Measurements from ENCODE around the gene KCNMB2. TPM values are rescaled to one million over a fixed set of nuclear protein-coding genes. Genes with fewer than 3 reads are reported as not detected.

Gene KCNMB2
- total and polyA plus RNA-seq, 5 donors from 2014 or later, result not detected

GRCh38 chr3:178752843-178753242 is 216.6 kb downstream of the KCNMB2 start:
- Histone ChIP-seq H3K27me3 (ENCODE audit: control insufficient read depth, insufficient read depth, low read length) (no peaks in the 10 kb centered on the region), H3K27ac (ENCODE audit: insufficient read depth, low read length, poor library complexity, severe bottlenecking) (no peak overlapping the region), H3K36me3 (ENCODE audit: control insufficient read depth, insufficient read depth, low read length) (no peaks in the 10 kb centered on the region), H3K4me1 (ENCODE audit: control insufficient read depth, insufficient read depth, low read length, poor library complexity, severe bottlenecking) (no peaks in the 10 kb centered on the region), H3K4me3 (ENCODE audit: low read depth, low read length) (no peak overlapping the region), H3K9me3 (ENCODE audit: control insufficient read depth in 2 of 2, low read length in 2 of 2) (peaks cover 0 to 1% of the 10 kb centered on the region in 2 experiments)
- Mint-ChIP-seq H3K4me1 (no peaks in the 10 kb centered on the region), H3K27me3 (no peaks in the 10 kb centered on the region), H3K9me3 (no peaks in the 10 kb centered on the region), H3K4me3 (no peak overlapping the region), H3K36me3 (no peaks in the 10 kb centered on the region), H3K27ac (no peak overlapping the region)
- DNase-seq, result no peak
- ATAC-seq (ENCODE audit: low read depth in 2 of 2), result no peak

- Mint-ChIP-seq H3K27me3 (no peaks in the 10 kb centered on the region), H3K4me3 (no peak overlapping the region), H3K27ac (no peak overlapping the region), H3K36me3 (no peaks in the 10 kb centered on the region), H3K4me1 (no peaks in the 10 kb centered on the region), H3K9me3 (no peaks in the 10 kb centered on the region)
- no peak for DNase-seq
- Histone ChIP-seq H3K9me3 (ENCODE audit: control insufficient read depth in 2 of 2, low read length in 2 of 2) (peaks cover 0 to 1% of the 10 kb centered on the region in 2 experiments), H3K27me3 (ENCODE audit: control insufficient read depth, insufficient read depth, low read length) (no peaks in the 10 kb centered on the region), H3K36me3 (ENCODE audit: control insufficient read depth, insufficient read depth, low read length) (no peaks in the 10 kb centered on the region), H3K4me1 (ENCODE audit: control insufficient read depth, insufficient read depth, low read length, poor library complexity, severe bottlenecking) (no peaks in the 10 kb centered on the region), H3K27ac (ENCODE audit: insufficient read depth, low read length, poor library complexity, severe bottlenecking) (no peak overlapping the region), H3K4me3 (ENCODE audit: low read depth, low read length) (no peak overlapping the region)
- ATAC-seq (ENCODE audit: low read depth in 2 of 2), result no peak
These were observed 218.7 kb downstream of the KCNMB2 start for GRCh38 chr3:178754852-178755510.

DNA sequence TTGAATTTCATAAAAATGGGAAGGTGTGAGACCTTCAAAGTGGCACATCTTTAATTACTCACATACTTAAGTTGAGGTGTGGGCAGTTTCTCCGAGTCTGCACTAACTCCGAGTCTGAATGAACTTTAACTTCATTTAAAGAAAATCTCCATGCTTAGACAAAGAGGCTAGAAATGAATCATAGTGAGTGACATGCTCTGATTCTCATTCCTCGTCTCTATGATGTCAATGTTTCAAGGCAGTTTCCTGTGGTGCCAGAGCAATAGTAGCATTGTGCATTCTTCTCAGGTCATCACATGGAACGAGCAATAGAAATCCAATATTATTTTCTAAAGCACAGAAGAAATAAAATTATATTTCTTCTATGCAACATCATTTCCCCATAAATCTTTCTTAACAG is 224.8 kb downstream of the KCNMB2 start:
- Mint-ChIP-seq H3K4me1 (no peaks in the 10 kb centered on the region), H3K36me3 (no peaks in the 10 kb centered on the region), H3K9me3 (peaks cover 0 to 3% (median 0%) of the 10 kb centered on the region in 7 donors), H3K27ac (no peak overlapping the region), H3K27me3 (no peaks in the 10 kb centered on the region), H3K4me3 (no peak overlapping the region)
- no peak for ATAC-seq (ENCODE audit: low read depth in 2 of 2)
- Histone ChIP-seq H3K27ac (ENCODE audit: insufficient read depth, low read length, poor library complexity, severe bottlenecking) (no peak overlapping the region), H3K27me3 (ENCODE audit: control insufficient read depth, insufficient read depth, low read length) (no peaks in the 10 kb centered on the region), H3K4me1 (ENCODE audit: control insufficient read depth, insufficient read depth, low read length, poor library complexity, severe bottlenecking) (no peaks in the 10 kb centered on the region), H3K4me3 (ENCODE audit: low read depth, low read length) (no peak overlapping the region), H3K36me3 (ENCODE audit: control insufficient read depth, insufficient read depth, low read length) (no peaks in the 10 kb centered on the region), H3K9me3 (ENCODE audit: control insufficient read depth in 2 of 2, low read length in 2 of 2) (no peaks in the 10 kb centered on the region)
- no peak for DNase-seq

DNA sequence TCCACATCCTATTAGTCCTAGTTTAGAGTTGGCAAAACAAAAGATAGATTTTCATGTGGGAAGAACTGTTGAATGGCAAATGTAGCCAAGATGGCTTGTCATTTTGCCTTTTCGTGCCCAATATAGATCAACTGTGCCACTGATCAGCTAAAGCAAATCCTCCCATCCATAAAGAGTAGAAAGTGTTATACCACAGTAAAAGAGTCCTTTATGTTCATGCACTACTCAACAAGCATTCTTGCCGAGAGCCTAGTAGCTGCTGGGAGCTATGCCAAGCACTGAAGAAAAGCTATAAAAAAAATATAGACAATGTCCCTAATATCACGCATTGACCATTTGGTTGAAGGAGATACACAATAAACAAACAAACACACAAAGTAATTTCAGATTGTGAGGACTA is 225.2 kb downstream of the KCNMB2 start:
- Histone ChIP-seq H3K9me3 (ENCODE audit: control insufficient read depth in 2 of 2, low read length in 2 of 2) (no peaks in the 10 kb centered on the region), H3K27me3 (ENCODE audit: control insufficient read depth, insufficient read depth, low read length) (no peaks in the 10 kb centered on the region), H3K27ac (ENCODE audit: insufficient read depth, low read length, poor library complexity, severe bottlenecking) (no peak overlapping the region), H3K4me3 (ENCODE audit: low read depth, low read length) (no peak overlapping the region), H3K4me1 (ENCODE audit: control insufficient read depth, insufficient read depth, low read length, poor library complexity, severe bottlenecking) (no peaks in the 10 kb centered on the region), H3K36me3 (ENCODE audit: control insufficient read depth, insufficient read depth, low read length) (no peaks in the 10 kb centered on the region)
- Mint-ChIP-seq H3K36me3 (no peaks in the 10 kb centered on the region), H3K27me3 (no peaks in the 10 kb centered on the region), H3K27ac (no peak overlapping the region), H3K4me3 (no peak overlapping the region), H3K4me1 (no peaks in the 10 kb centered on the region), H3K9me3 (peaks cover 0 to 3% (median 0%) of the 10 kb centered on the region in 7 donors)
- no peak for DNase-seq
- ATAC-seq (ENCODE audit: low read depth in 2 of 2), result no peak

GRCh38 chr3:178762385-178762784 is 226.1 kb downstream of the KCNMB2 start:
- Histone ChIP-seq H3K27ac (ENCODE audit: insufficient read depth, low read length, poor library complexity, severe bottlenecking) (no peak overlapping the region), H3K9me3 (ENCODE audit: control insufficient read depth in 2 of 2, low read length in 2 of 2) (no peaks in the 10 kb centered on the region), H3K36me3 (ENCODE audit: control insufficient read depth, insufficient read depth, low read length) (no peaks in the 10 kb centered on the region), H3K4me1 (ENCODE audit: control insufficient read depth, insufficient read depth, low read length, poor library complexity, severe bottlenecking) (no peaks in the 10 kb centered on the region), H3K4me3 (ENCODE audit: low read depth, low read length) (no peak overlapping the region), H3K27me3 (ENCODE audit: control insufficient read depth, insufficient read depth, low read length) (no peaks in the 10 kb centered on the region)
- no peaks in the 10 kb centered on the region for H3K27me3 Mint-ChIP-seq
- no peak overlapping the region for H3K4me3 Mint-ChIP-seq
- H3K9me3 Mint-ChIP-seq, result peaks cover 0 to 3% (median 0%) of the 10 kb centered on the region in 7 donors
- ATAC-seq (ENCODE audit: low read depth in 2 of 2), result no peak
- H3K36me3 Mint-ChIP-seq, result no peaks in the 10 kb centered on the region
- H3K27ac Mint-ChIP-seq, result no peak overlapping the region
- H3K4me1 Mint-ChIP-seq, result no peaks in the 10 kb centered on the region
- DNase-seq, result no peak

DNA sequence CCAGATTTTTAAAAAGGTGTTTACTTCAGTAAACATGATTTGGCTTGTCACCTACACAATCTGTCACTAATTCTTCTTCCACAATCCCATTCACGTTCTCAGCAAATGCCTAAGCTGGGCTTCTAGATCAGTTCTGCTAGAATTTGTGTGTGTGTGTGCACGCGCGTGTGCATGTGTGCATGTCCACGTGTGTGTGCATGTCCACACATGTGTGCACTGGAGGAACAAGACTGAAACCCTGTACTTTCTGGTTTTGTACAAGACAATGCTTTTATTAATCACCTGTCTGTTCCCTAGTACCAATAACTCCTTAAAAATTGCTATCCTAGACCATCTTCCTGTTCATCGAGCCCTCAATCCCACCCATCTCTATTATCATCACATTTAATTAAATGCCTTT is 229.2 kb downstream of the KCNMB2 start:
- no peak overlapping the region for H3K27ac ChIP-seq (ENCODE audit: insufficient read depth, low read length, poor library complexity, severe bottlenecking)
- peaks cover 0 to 5% (median 3%) of the 10 kb centered on the region in 7 donors for H3K9me3 Mint-ChIP-seq
- H3K27me3 Mint-ChIP-seq, result no peaks in the 10 kb centered on the region
- H3K36me3 Mint-ChIP-seq, result no peaks in the 10 kb centered on the region
- DNase-seq, result no peak
- no peaks in the 10 kb centered on the region for H3K9me3 ChIP-seq (ENCODE audit: control insufficient read depth in 2 of 2, low read length in 2 of 2)
- H3K4me3 ChIP-seq (ENCODE audit: low read depth, low read length), result no peak overlapping the region
- no peaks in the 10 kb centered on the region for H3K4me1 ChIP-seq (ENCODE audit: control insufficient read depth, insufficient read depth, low read length, poor library complexity, severe bottlenecking)
- no peaks in the 10 kb centered on the region for H3K36me3 ChIP-seq (ENCODE audit: control insufficient read depth, insufficient read depth, low read length)
- no peak overlapping the region for H3K4me3 Mint-ChIP-seq
- no peaks in the 10 kb centered on the region for H3K27me3 ChIP-seq (ENCODE audit: control insufficient read depth, insufficient read depth, low read length)
- H3K27ac Mint-ChIP-seq, result no peak overlapping the region
- ATAC-seq (ENCODE audit: low read depth in 2 of 2), result no peak
- no peaks in the 10 kb centered on the region for H3K4me1 Mint-ChIP-seq

- Histone ChIP-seq H3K36me3 (ENCODE audit: control insufficient read depth, insufficient read depth, low read length) (no peaks in the 10 kb centered on the region), H3K27me3 (ENCODE audit: control insufficient read depth, insufficient read depth, low read length) (no peaks in the 10 kb centered on the region), H3K4me1 (ENCODE audit: control insufficient read depth, insufficient read depth, low read length, poor library complexity, severe bottlenecking) (no peaks in the 10 kb centered on the region), H3K4me3 (ENCODE audit: low read depth, low read length) (no peak overlapping the region), H3K27ac (ENCODE audit: insufficient read depth, low read length, poor library complexity, severe bottlenecking) (no peak overlapping the region), H3K9me3 (ENCODE audit: control insufficient read depth in 2 of 2, low read length in 2 of 2) (no peaks in the 10 kb centered on the region)
- ATAC-seq (ENCODE audit: low read depth in 2 of 2) (no peak), DNase-seq (no peak)
- Mint-ChIP-seq H3K4me3 (no peak overlapping the region), H3K36me3 (no peaks in the 10 kb centered on the region), H3K27ac (no peak overlapping the region), H3K9me3 (peaks cover 0 to 8% (median 4%) of the 10 kb centered on the region in 7 donors), H3K27me3 (no peaks in the 10 kb centered on the region), H3K4me1 (no peaks in the 10 kb centered on the region)
These were observed 231.3 kb downstream of the KCNMB2 start for GRCh38 chr3:178767581-178767980.

- Histone ChIP-seq H3K9me3 (ENCODE audit: control insufficient read depth in 2 of 2, low read length in 2 of 2) (no peaks in the 10 kb centered on the region), H3K27ac (ENCODE audit: insufficient read depth, low read length, poor library complexity, severe bottlenecking) (no peak overlapping the region), H3K36me3 (ENCODE audit: control insufficient read depth, insufficient read depth, low read length) (no peaks in the 10 kb centered on the region), H3K27me3 (ENCODE audit: control insufficient read depth, insufficient read depth, low read length) (no peaks in the 10 kb centered on the region), H3K4me3 (ENCODE audit: low read depth, low read length) (no peak overlapping the region), H3K4me1 (ENCODE audit: control insufficient read depth, insufficient read depth, low read length, poor library complexity, severe bottlenecking) (no peaks in the 10 kb centered on the region)
- Mint-ChIP-seq H3K27ac (no peak overlapping the region), H3K9me3 (peaks cover 0 to 8% (median 3%) of the 10 kb centered on the region in 7 donors), H3K27me3 (no peaks in the 10 kb centered on the region), H3K36me3 (no peaks in the 10 kb centered on the region), H3K4me1 (no peaks in the 10 kb centered on the region), H3K4me3 (no peak overlapping the region)
- DNase-seq (no peak), ATAC-seq (ENCODE audit: low read depth in 2 of 2) (no peak)
These were observed 232.0 kb downstream of the KCNMB2 start for GRCh38 chr3:178768072-178768864.

All from CD4-positive, CD25-positive, alpha-beta regulatory T cell (primary cell).